GM21825 (cell line): Measurements from ENCODE around the gene NAMPT.

Source experiments
- ATAC-seq: cut with Tn5 transposase; IDR thresholded peaks from one replicate; pipeline ENCODE4 v1.9.1; 2021; ENCODE audit warnings: mild to moderate bottlenecking, moderate library complexity; ENCODE audit not compliant: unreplicated experiment

Gene NAMPT

GRCh38 chr7:106277976-106278375 is 6.8 kb downstream of the NAMPT start:
- ATAC-seq = no peak

GRCh38 chr7:106276513-106276912 is 8.3 kb downstream of the NAMPT start:
- ATAC-seq = no peak

- ATAC-seq = no peak
These were observed 11.6 kb downstream of the NAMPT start for GRCh38 chr7:106273009-106273668.

GRCh38 chr7:106270122-106270977 is 14.4 kb downstream of the NAMPT start:
- no peak for ATAC-seq

- ATAC-seq = no peak
These were observed 15.4 kb downstream of the NAMPT start for GRCh38 chr7:106269254-106269961.

- no peak for ATAC-seq
These were observed 19.6 kb downstream of the NAMPT start for GRCh38 chr7:106265133-106265532.

GRCh38 chr7:106262221-106262881 is 22.4 kb downstream of the NAMPT start:
- no peak for ATAC-seq

GRCh38 chr7:106260136-106260561 is 24.6 kb downstream of the NAMPT start:
- ATAC-seq = peak; percentile 52

GRCh38 chr7:106258789-106259188 is 26.0 kb downstream of the NAMPT start:
- no peak for ATAC-seq

GRCh38 chr7:106257752-106258151 is 27.0 kb downstream of the NAMPT start:
- no peak for ATAC-seq

- no peak for ATAC-seq
These were observed 28.6 kb downstream of the NAMPT start for GRCh38 chr7:106256144-106256543.

GRCh38 chr7:106255246-106255645 is 29.5 kb downstream of the NAMPT start:
- no peak for ATAC-seq

- no peak for ATAC-seq
These were observed 30.2 kb downstream of the NAMPT start for GRCh38 chr7:106254525-106255116.

- no peak for ATAC-seq
These were observed 32.2 kb downstream of the NAMPT start for GRCh38 chr7:106252568-106252967.

GRCh38 chr7:106249488-106249887 is 35.3 kb downstream of the NAMPT start:
- ATAC-seq = no peak

- no peak for ATAC-seq
These were observed 36.2 kb downstream of the NAMPT start for GRCh38 chr7:106248600-106248999.

- ATAC-seq = no peak
These were observed 36.9 kb downstream of the NAMPT start for GRCh38 chr7:106247841-106248240.

GRCh38 chr7:106246902-106247711 is 37.7 kb downstream of the NAMPT start:
- ATAC-seq = no peak

GRCh38 chr7:106243893-106244292 is 40.9 kb downstream of the NAMPT start:
- no peak for ATAC-seq

GRCh38 chr7:106239406-106239805 is 45.4 kb downstream of the NAMPT start:
- ATAC-seq = no peak
